Fibroblast of lung (primary cell): ENCODE data around the gene DYNLL2. TPM values are rescaled to one million over a fixed set of nuclear protein-coding genes. Genes with fewer than 3 reads are reported as not detected.

Experiments used
- DNase-seq, 2 donors: peaks; one replicate each; pipeline versions ENCODE4 v3.0.0 to v3.0.0-alpha.2; 2010; ENCODE audit warnings: low read depth in 2 of 2
- H2AFZ ChIP-seq: 2 replicates; pipeline ENCODE4 v1.5.1; 2012; ENCODE audit warnings: low read length, control low read depth, inconsistent platforms
- H3K27ac ChIP-seq: 2 replicates; pipeline ENCODE4 v1.5.1; 2011; ENCODE audit warnings: low read length, control low read depth; ENCODE audit not compliant: insufficient read depth
- H3K27me3 ChIP-seq: 2 replicates; pipeline ENCODE4 v1.5.1; 2011; ENCODE audit warnings: mild to moderate bottlenecking, low read length; ENCODE audit not compliant: control insufficient read depth, insufficient read depth
- H3K36me3 ChIP-seq: 2 replicates; pipeline ENCODE4 v1.5.1; 2011; ENCODE audit warnings: low read length; ENCODE audit not compliant: control insufficient read depth, insufficient read depth
- H3K4me1 ChIP-seq: 2 replicates; pipeline ENCODE4 v1.5.1; 2011; ENCODE audit warnings: low read length; ENCODE audit not compliant: control insufficient read depth, insufficient read depth; ENCODE audit errors: extremely low read depth
- H3K4me2 ChIP-seq: 2 replicates; pipeline ENCODE4 v1.5.1; 2011; ENCODE audit warnings: low read length, control low read depth; ENCODE audit not compliant: insufficient read depth; ENCODE audit errors: extremely low read depth
- H3K4me3 ChIP-seq, 4 experiments: fragments of 200-600 bp in 1 of 4; sonication (generic) in 1 of 4; replicated peaks in 1 of 4; 2 replicates each; pipeline ENCODE4 v1.5.1; 2011 to 2016; ENCODE audit warnings: low read length in 4 of 4, low read depth in 3 of 4, mild to moderate bottlenecking in 3 of 4, control low read depth in 2 of 4, inconsistent platforms in 1 of 4, mixed read lengths in 1 of 4; ENCODE audit not compliant: insufficient read depth in 1 of 4; ENCODE audit errors: control extremely low read depth in 1 of 4
- H3K79me2 ChIP-seq: 2 replicates; pipeline ENCODE4 v1.5.1; 2012; ENCODE audit warnings: mild to moderate bottlenecking, low read length, inconsistent platforms; ENCODE audit not compliant: control insufficient read depth, insufficient read depth
- H3K9ac ChIP-seq: 2 replicates; pipeline ENCODE4 v1.5.1; 2011; ENCODE audit warnings: mild to moderate bottlenecking, low read length, control low read depth; ENCODE audit not compliant: insufficient read depth
- H3K9me3 ChIP-seq: 2 replicates; pipeline ENCODE4 v1.5.1; 2012; ENCODE audit warnings: low read depth, low read length; ENCODE audit not compliant: control insufficient read depth, insufficient read depth
- H4K20me1 ChIP-seq: 2 replicates; pipeline ENCODE4 v1.5.1; 2011; ENCODE audit warnings: low read length; ENCODE audit not compliant: control insufficient read depth, insufficient read depth; ENCODE audit errors: extremely low read depth
- CTCF ChIP-seq, 2 donors: IDR thresholded peaks in 1 of 2; conservative IDR thresholded peaks in 1 of 2; 1 replicate in 1 of 2; 2 replicates in 1 of 2; pipeline ENCODE4 v1.5.1; 2011 to 2012; ENCODE audit warnings: low read length in 2 of 2, control low read depth in 1 of 2, inconsistent platforms in 1 of 2, low read depth in 1 of 2, mild to moderate bottlenecking in 1 of 2
- EZH2 ChIP-seq: IDR thresholded peaks from 2 replicates; pipeline ENCODE4 v1.5.1; 2012; ENCODE audit warnings: low read length, control low read depth, mild to moderate bottlenecking; ENCODE audit errors: missing control alignments
- polyA plus RNA-seq, 2 donors: library from polyadenylated mRNA; depleted of rRNA in 1 of 2; stranded (reverse) in 1 of 2; unstranded in 1 of 2; fragments of >200 nt; gene quantifications; 2 replicates each; pipeline ENCODE4 v1.2.1, GENCODE V29; 2011 to 2012; ENCODE audit warnings: missing spikeins in 1 of 2
- total RNA-seq: library from RNA; depleted of rRNA; stranded (reverse); fragments of >200 nt; gene quantifications from 2 replicates; pipeline ENCODE4 v1.2.1, GENCODE V29; 2014

Gene DYNLL2
- total and polyA plus RNA-seq, 2 donors (not counting 1 experiment from before 2014, with no cell fraction given) = 17.1 to 32.9 TPM

GRCh38 chr17:58144801-58145200 is 61.6 kb downstream of the DYNLL2 start:
- DNase-seq = no peak
- Histone ChIP-seq H3K27ac (no peak overlapping the region), H3K4me3 (no peak overlapping the region), H3K9ac (no peak overlapping the region), H3K4me1 (no peaks in the 10 kb centered on the region), H4K20me1 (no peaks in the 10 kb centered on the region), H3K4me2 (no peak overlapping the region), H3K9me3 (no peaks in the 10 kb centered on the region), H3K79me2 (no peaks in the 10 kb centered on the region), H2AFZ (no peak overlapping the region), H3K27me3 (no peaks in the 10 kb centered on the region), H3K36me3 (no peaks in the 10 kb centered on the region)
- TF ChIP-seq CTCF (conservative IDR thresholded peaks at IDR 0.05 in 1 of 2, IDR thresholded peaks at IDR 0.05 in 1 of 2; ENCODE audit: low read depth in 1 of 2, low read length in 2 of 2) (no peak), EZH2 (no peak)

Other genes with a start within 250 kb of the DYNLL2 start
- 18.5 and 27.9 TPM in 2 replicates for gene MRPS23, start 233.4 kb upstream of the DYNLL2 start, total RNA-seq
- 40.0 and 57.6 TPM in 2 replicates for gene MRPS23, start 233.4 kb upstream of the DYNLL2 start, polyA plus RNA-seq
- 6.2 and 11.9 TPM in 2 replicates for gene CUEDC1, start 128.0 kb upstream of the DYNLL2 start, total RNA-seq
- gene CUEDC1, start 128.0 kb upstream of the DYNLL2 start, polyA plus RNA-seq = 25.6 and 34.9 TPM in 2 replicates
- 37.0 and 51.2 TPM in 2 replicates for gene VEZF1, start 95.2 kb upstream of the DYNLL2 start, total RNA-seq
- 43.9 and 44.3 TPM in 2 replicates for gene VEZF1, start 95.2 kb upstream of the DYNLL2 start, polyA plus RNA-seq
- 242 and 307 TPM in 2 replicates for gene SRSF1, start 76.2 kb upstream of the DYNLL2 start, total RNA-seq
- 191 and 218 TPM in 2 replicates for gene SRSF1, start 76.2 kb upstream of the DYNLL2 start, polyA plus RNA-seq
- gene OR4D1, start 65.0 kb downstream of the DYNLL2 start, total RNA-seq = not detected in 2 replicates
- gene OR4D1, start 65.0 kb downstream of the DYNLL2 start, polyA plus RNA-seq = not detected in 2 replicates
- gene OR4D2, start 83.6 kb downstream of the DYNLL2 start, total RNA-seq = not detected in 2 replicates
- gene OR4D2, start 83.6 kb downstream of the DYNLL2 start, polyA plus RNA-seq = not detected in 2 replicates
- not detected in 2 replicates for gene EPX, start 109.3 kb downstream of the DYNLL2 start, total RNA-seq
- gene EPX, start 109.3 kb downstream of the DYNLL2 start, polyA plus RNA-seq = not detected in 2 replicates
- 13.1 and 17.8 TPM in 2 replicates for gene MKS1, start 135.8 kb downstream of the DYNLL2 start, total RNA-seq
- gene MKS1, start 135.8 kb downstream of the DYNLL2 start, polyA plus RNA-seq = 8.7 and 10.3 TPM in 2 replicates
- not detected in 2 replicates for gene LPO, start 155.2 kb downstream of the DYNLL2 start, total RNA-seq
- not detected in 2 replicates for gene LPO, start 155.2 kb downstream of the DYNLL2 start, polyA plus RNA-seq
- not detected in 2 replicates for gene MPO, start 197.5 kb downstream of the DYNLL2 start, total RNA-seq
- 0.01 TPM in 2 replicates for gene MPO, start 197.5 kb downstream of the DYNLL2 start, polyA plus RNA-seq
- gene TSPOAP1, start 245.4 kb downstream of the DYNLL2 start, total RNA-seq = 4.0 and 4.9 TPM in 2 replicates
- gene TSPOAP1, start 245.4 kb downstream of the DYNLL2 start, polyA plus RNA-seq = 0.23 and 0.24 TPM in 2 replicates